T-helper 9 cell (primary cell): ENCODE data around the gene DNAJB2.
"Not testable (repeated sequence)": the region's sequence is repeated elsewhere in the genome, so short reads cannot be mapped to it uniquely, and the experiment has no call there.

ENCODE experiments used
- DNase-seq: peaks from one replicate; pipeline ENCODE4 v3.0.0-alpha.2; 2020

Gene DNAJB2

GRCh38 chr2:219258942-219259341 is 20.2 kb upstream of the DNAJB2 start:
- not testable (repeated sequence) for DNase-seq

DNA sequence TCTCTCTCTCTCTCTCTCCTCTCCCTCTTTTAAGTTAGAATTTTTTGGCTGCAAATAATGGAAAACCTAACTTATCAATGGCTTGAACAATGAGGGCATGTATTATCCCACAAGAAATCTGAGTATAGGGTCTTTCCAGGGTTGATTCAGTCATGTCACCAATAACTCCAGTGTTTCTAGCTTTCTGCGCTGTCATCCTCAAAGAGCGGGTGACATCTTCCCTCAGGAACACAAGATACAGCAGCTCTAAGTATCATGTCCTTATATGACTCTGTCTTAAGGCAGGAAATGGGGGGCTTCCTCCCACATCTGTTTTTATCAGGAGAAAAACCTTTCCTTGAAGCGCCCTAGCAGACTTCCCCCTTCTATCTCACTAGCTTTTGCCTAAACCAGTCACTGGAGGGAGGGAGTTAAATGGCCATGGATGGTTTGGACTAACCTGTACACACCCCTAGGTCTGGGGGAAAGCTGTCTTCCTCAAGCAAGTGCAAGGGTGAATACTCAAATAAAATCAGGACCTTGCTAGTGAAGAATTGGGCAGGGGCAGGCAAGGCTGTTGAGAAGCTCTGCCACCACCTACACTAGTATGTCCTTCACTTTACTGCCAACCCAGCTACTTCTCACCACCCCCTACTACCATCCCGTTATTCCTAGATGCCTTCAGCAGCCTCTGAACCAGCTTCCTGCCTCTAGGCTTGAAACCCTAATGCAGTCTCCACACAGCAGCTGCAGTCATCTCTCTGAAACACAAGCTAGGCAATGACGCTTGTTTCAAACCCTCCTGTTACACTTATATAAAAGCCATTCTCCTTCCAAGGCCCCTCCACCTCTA is 17.9 kb upstream of the DNAJB2 start:
- DNase-seq, result no peak

GRCh38 chr2:219266232-219266631 is 12.9 kb upstream of the DNAJB2 start:
- DNase-seq, result no peak

- DNase-seq, result no peak
Measured at GRCh38 chr2:219266886-219267285, 12.3 kb upstream of the DNAJB2 start.

DNA sequence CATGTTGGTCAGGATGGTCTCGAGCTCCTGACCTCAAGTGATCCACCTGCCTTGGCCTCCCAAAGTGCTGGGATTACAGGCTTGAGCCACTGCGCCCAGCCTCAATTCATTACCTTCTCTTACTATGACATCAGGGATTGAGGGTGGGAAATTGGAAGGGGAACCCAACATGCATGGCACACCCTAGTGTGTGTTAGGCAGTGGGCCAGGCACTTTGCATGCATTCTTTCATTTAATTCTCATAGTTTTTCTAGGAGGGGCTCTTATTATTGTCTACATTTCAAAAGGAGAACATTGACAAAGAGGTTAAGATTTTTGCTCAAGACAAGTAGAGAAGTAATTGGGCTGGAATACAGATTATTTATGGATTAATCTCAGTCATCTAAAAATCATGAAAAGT is 10.9 kb upstream of the DNAJB2 start:
- DNase-seq, result no peak

DNA sequence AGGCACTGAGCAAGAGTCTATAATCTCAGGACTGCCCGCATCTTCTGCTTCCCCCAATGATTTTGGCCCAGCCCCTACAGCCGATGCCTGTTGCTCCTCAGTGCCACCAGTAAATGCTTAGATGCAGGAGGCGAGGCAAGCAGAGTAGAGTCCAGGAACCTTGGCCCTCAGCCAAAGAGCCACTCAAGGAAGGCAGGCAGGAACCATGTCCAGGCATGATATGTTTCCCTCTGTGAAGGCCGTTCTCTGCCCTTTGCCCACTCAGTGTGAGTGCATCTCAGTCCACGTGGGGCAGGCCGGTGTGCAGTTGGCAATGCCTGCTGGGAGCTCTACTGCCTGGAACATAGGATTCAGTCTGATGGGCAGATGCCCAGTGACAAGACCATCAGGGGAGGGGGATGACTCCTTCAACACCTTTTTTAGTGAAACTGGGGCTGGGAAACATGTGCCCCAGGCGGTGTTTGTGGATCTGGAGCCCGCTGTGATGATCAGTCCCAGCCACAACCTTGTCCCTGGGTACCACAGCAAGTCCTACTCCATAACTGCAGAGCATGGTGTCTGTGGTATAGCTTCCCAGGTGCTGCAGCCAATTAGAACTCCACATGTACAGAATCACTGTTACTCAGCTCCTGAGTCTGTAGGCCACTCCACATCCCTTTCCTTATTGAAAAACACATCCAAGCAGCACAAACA is 9.7 kb upstream of the DNAJB2 start:
- DNase-seq, result no peak

- DNase-seq, result no peak
Measured at GRCh38 chr2:219270055-219270372, 9.2 kb upstream of the DNAJB2 start.

DNA sequence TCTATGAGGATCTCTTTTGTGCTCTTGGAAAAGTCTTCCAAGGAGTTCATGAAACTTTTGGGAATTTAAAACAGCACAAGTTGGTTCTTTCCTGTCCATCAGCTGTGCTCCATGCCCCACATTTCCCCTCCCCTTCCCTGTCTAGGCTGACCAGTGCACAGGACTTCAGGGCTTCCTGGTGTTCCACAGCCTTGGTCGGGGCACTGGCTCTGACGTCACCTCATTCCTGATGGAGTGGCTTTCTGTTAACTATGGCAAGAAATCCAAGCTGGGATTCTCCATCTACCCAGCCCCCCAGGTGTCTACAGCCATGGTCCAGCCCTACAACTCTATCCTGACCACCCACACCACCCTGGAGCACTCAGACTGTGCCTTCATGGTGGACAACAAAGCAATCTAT is 8.1 kb upstream of the DNAJB2 start:
- DNase-seq, result no peak

DNA sequence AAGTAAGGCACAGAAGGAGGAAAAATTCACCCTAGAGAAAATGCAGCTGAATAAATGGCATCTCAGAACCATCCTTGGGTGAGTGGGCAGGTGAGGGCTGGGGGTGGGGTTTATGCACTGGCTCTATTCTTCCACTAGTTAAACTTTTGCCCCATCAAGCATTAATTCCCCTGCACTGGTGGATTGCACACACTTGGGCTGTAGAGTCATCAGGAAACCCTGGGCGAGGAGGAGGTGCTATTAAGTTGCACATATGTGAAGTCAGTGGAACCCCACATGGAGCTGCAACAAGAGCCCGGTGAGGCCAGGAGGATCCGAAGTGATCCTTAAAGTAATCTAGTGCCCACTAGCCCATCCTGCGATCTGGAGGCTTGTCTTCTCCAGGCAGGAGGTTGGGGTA is 6.8 kb upstream of the DNAJB2 start:
- DNase-seq, result no peak

GRCh38 chr2:219272995-219273394 is 6.2 kb upstream of the DNAJB2 start:
- no peak for DNase-seq

GRCh38 chr2:219273937-219274336 is 5.2 kb upstream of the DNAJB2 start:
- no peak for DNase-seq

DNA sequence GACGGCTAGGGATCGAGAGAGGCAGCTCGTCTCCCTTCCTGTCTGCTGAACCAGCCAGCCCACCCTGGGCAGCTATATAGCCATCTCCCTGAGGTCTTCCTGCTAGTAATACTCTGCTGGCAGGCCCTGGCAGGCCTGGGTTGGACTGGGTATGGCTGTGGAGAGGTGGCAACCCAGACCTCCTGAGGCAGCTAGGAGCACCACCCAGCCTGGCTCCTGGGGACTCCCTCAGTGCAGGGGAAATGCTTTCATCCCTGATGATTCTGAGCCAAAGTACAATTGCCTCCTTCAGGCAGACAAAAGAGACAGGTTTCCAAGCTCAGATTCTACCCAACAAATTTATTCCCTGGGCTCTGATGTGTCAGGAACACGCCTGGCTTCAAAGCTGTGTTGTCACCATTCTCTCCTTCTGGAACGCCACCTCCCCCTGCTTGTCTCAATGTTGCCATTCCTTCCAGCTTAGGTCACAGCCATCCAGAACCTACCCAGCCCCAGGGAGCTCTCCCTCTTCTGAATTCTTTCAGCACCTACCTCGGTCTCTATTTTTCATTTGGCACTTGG is 4.7 kb upstream of the DNAJB2 start:
- DNase-seq, result no peak

- DNase-seq, result peak; percentile 70
Measured at GRCh38 chr2:219277703-219278654, 1.2 kb upstream of the DNAJB2 start.

GRCh38 chr2:219278655-219279150 is 463 bp upstream of the DNAJB2 start:
- DNase-seq, result no peak

GRCh38 chr2:219279916-219280516 is 850 bp downstream of the DNAJB2 start:
- no peak for DNase-seq

- no peak for DNase-seq
Measured at GRCh38 chr2:219280651-219281050, 1.5 kb downstream of the DNAJB2 start.

- DNase-seq, result no peak
Measured at GRCh38 chr2:219281588-219281987, 2.4 kb downstream of the DNAJB2 start.

DNA sequence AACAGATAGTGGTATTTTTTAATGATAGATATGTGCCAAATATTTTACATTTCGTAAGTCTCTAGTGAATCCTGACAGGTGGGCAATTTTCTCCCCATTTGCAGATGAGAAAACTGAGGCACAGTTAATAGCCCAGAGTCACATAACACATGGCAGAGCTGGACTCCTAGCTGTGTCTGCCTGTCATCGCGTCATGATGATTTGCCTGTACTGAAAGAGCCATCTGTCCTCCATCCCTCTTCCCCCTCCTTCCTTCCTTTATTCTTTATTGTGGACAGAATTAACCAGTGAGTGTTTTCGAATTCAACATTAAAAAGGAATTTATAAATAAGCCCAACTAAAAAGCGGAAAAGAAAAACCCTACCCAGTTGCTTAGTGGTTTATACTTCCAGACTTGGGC is 3.2 kb downstream of the DNAJB2 start:
- no peak for DNase-seq

- no peak for DNase-seq
Measured at GRCh38 chr2:219282943-219283581, 3.9 kb downstream of the DNAJB2 start.

DNA sequence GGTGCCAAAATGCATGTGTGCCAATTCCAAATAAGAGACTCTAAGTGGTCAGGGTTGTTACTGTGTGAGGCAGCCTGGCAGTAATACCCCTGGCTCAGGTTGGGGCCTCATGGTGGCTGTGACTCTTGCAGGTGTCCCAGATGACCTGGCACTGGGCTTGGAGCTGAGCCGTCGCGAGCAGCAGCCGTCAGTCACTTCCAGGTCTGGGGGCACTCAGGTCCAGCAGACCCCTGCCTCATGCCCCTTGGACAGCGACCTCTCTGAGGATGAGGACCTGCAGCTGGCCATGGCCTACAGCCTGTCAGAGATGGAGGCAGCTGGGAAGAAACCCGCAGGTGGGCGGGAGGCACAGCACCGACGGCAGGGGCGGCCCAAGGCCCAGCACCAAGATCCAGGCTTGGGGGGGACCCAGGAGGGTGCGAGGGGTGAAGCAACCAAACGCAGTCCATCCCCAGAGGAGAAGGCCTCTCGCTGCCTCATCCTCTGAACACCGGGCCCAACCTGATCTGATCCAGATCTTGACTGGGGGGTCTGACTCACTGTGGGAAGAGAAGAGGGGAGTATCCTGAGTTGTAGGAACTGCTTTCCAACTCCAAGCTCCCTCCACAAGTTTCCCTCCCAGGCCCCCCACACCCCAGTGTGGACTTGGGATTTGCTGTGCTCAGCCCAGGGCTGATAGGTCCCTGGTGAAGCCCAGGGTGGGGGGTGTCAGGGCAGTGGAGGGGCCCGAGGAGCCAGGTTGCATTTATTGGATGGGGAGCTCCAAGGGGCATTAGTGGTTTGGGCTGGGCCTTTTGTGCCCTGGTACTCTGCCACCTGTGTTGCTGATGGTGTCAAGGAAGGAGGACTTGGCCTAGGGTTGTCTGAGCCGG is 5.6 kb downstream of the DNAJB2 start:
- DNase-seq, result no peak

GRCh38 chr2:219285373-219285735 is 6.2 kb downstream of the DNAJB2 start:
- DNase-seq, result no peak
